GM18499 (cell line): ENCODE measurements around the gene HEPH.
"Not testable (repeated sequence)": the region's sequence is repeated elsewhere in the genome, so short reads cannot be mapped to it uniquely, and the experiment has no call there.

ENCODE experiments used
- ATAC-seq: cut with Tn5 transposase; IDR thresholded peaks from one replicate; pipeline ENCODE4 v1.9.1; 2021; ENCODE audit warnings: moderate number of reproducible peaks; ENCODE audit not compliant: insufficient read depth, unreplicated experiment

HEPH gene

DNA sequence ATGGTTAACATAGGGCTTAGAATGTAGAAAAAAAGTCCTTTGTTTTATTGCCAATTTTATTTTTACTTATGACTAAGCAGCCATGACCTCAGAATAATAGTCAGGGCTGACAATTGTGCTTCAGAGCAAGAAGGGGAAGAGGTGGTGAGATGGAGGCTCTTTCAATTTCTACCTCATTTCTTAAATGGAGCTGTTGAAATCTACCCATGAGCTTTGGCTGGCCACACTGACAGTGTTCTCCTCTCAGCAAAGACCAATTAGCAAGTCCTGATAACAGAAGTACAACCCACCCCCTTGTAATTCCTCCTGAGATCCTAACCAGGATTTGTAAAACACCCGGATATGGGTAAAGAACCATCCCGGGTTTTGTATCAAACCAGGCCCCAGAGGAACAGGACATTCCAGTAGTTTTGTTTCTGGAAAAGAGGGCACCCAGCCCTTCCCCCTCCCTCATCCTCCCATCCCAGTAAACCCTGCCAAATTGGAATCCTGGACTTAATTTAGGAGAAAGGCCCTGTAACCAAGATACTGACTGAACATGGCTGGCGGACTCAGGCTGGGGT lies at the start of gene HEPH:
TSS of gene HEPH (plus strand) at position 399 of the 563 bp plus-strand sequence. CDS start 6,324 bp downstream, outside the sequence.
- peak; percentile 59 for ATAC-seq

DNA sequence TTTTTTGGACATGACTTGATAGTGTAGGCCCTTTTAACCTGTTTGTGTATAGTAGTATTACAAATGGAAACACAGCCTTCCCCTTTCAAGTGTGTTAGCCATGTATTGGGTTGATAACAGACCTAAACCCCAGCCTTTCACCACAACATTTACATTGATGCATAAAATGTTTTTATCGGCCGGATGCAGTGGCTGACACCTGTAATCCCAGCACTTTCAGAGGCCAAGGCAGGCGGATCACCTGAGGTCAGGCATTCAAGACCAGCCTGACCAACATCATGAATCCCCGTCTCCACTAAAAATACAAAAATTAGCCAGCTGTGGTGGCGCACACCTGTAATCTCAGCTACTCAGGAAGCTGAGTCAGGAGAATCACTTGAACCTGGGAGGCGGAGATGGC lies 45.3 kb upstream of the HEPH start:
- not testable (repeated sequence) for ATAC-seq

DNA sequence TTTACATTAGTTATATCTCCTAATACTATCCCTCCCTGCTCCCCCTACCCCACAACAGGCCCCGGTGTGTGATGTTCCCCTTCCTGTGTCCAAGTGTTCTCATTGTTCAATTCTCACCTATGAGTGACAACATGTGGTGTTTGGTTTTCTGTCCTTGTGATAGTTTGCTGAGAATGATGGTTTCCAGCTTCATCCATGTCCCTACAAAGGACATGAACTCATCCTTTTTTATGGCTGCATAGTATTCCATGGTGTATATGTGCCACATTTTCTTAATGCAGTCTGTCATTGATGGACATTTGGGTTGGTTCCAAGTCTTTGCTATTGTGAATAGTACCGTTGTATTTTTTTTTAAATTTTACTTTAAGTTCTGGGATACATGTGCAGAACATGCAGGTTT lies 42.7 kb upstream of the HEPH start:
- not testable (repeated sequence) for ATAC-seq

DNA sequence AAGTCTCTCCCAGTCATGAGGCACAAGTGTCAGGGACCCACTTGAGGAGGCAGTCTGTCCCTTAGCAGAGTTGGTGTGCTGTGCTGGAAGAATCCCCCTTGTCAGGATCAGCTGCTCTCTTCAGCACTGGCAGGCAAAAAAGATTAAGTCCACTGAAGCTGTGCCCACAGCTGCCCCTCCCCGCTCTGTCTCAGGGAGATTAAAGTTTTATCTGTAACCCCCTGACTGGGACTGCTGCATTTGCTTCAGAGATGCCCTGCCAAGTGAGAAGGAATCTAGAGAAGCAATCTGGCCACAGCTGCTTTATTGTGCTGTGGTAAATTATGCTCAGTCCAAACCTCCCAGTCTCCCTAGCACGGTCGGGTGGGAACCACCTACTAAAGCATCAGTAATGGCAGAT lies 37.4 kb upstream of the HEPH start:
- no peak for ATAC-seq

DNA sequence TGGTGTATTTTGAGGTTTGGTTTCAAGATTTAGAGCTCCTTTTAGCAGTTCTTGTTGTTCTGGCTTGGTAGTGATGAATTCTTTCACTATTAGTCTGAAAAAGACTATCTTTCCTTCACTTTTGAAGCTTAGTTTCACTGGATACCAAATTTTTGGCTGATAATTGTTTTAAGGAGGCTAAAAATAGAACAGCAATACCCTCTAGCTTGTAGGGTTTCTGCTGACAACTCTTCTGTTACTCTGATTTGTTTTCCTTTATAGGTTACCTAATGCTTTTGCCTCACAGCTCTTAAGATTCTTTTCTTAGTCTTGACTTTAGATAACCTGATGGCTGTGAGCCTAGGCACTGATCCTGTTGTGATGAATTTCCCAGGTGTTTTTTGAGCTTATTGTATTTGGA lies 33.6 kb upstream of the HEPH start:
- no peak for ATAC-seq

GRCh38 chrX:66135284-66135683 lies 28.8 kb upstream of the HEPH start:
- not testable (repeated sequence) for ATAC-seq

DNA sequence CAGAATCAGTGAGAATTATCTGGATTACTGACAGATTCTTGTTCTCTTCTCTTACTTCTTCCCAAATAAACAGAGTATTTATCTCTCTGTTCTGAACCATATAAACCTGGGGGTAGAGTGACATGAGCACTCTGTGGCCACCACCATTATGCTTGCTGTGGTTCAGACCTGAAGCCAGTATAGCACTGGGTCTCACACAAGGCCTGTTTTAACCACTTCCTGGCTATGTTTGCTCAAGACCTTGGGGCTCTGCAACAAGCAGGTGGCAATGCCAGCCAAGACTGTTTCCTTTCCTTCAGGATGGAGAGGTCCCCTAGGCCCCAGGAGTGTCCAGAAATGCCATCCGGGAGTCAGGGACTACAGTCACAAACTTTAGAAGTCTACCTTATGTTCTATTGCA lies 21.7 kb upstream of the HEPH start:
- no peak for ATAC-seq

- no peak for ATAC-seq
These were observed 19.8 kb upstream of the HEPH start for GRCh38 chrX:66144258-66144657.

- ATAC-seq = no peak
These were observed 14.5 kb upstream of the HEPH start for GRCh38 chrX:66149519-66149918.

GRCh38 chrX:66150163-66150562 lies 13.9 kb upstream of the HEPH start:
- no peak for ATAC-seq

- ATAC-seq = no peak
These were observed 1.7 kb upstream of the HEPH start for GRCh38 chrX:66162331-66162822.

- peak; percentile 56 for ATAC-seq
These were observed 600 bp upstream of the HEPH start for GRCh38 chrX:66163447-66163846.

GRCh38 chrX:66164470-66164869 lies 423 bp downstream of the HEPH start:
- ATAC-seq = no peak

DNA sequence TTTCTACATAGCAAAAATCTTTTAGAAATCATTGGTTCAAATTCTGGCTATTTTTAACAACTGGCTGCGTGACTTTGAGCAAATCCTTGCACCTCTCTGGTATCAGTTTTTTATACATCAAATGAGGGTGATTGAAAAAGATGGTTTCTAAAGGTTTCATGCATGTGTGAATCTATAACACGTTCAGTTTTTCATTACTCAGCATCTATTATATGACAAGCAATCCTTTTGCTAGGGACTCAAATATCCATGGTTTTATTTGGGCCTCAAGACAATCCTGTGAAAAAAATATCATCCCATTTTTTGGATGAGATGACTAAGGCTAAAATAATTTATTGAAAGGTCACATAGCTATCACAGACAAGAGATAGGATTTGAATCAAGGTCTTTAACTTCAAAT lies 884 bp downstream of the HEPH start:
- ATAC-seq = no peak

GRCh38 chrX:66166671-66167070 lies 2.6 kb downstream of the HEPH start:
- ATAC-seq = no peak

- ATAC-seq = no peak
These were observed 3.4 kb downstream of the HEPH start for GRCh38 chrX:66167431-66167830.

DNA sequence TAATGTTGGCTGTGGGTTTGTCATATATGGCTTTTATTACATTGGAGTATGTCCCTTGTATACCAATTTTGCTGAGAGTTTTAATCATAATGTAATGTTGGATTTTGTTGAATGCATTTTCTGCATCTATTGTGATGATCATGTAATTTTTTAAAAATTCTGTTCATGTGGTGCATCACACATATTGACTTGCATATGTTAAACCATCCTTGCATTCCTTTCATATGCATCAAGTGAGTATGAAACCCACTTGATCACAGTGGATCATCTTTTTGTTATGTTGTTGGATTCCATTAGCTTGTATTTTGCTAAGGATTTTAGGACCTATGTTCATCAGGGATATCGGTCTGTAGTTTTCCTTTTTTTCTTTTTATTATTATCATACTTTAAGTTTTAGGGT lies 12.1 kb downstream of the HEPH start:
- ATAC-seq = no peak

- ATAC-seq = no peak
These were observed 27.5 kb downstream of the HEPH start for GRCh38 chrX:66191563-66191962.

GRCh38 chrX:66193821-66194220 lies 29.8 kb downstream of the HEPH start:
- no peak for ATAC-seq

- ATAC-seq = no peak
These were observed 36.1 kb downstream of the HEPH start for GRCh38 chrX:66200050-66200664.

DNA sequence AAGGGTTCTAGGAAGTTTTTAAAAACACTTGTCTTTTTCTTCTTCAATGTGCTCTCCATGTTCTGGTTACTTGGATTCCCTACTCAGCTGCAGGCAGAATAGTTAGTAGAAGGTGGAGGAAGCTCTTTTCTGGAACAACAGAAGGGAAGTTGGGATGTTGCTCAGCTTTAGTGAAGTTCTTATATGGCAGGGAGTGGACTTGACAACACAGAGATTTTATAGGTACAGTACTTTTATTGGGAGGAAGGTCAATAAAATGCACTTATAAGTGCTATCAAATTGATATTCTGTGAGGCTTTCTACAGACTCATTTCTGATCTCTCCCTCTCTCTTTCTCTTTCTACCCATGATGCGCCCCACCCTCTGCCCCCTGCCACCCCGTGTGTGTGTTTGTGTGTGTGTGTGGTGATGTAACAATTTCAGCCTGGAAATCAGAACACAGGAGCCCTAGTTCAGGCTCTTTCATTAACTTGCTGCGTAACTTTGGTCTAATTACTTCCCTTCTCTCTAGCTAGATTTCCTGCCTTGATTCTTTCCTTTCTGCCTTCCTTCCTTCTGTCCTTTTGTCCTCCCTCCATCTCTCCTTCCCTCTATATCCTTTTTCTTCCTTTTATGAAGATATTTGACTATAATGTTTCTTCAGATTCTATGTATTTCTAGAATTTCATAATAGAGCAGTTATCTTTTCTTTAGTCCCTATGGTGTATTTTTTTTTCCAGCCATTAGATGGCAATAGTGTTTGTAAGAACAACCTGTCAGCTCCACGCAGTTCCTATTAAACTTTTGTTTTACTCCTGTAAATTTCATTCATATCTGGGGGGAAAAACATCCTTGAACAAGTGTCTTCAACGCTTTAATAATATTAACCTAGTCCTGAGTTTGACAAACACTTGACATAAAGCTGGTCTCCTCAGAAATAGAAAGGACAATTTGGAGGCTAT lies 37.1 kb downstream of the HEPH start:
- ATAC-seq = no peak
